A673 (cell line): ENCODE data around the gene DNAJC2.

ENCODE experiments used
- EZH2 ChIP-seq: fragments of 200-600 bp; sonication (generic); IDR thresholded peaks from 2 replicates; pipeline ENCODE4 v1.6.1; 2017; ENCODE audit warnings: borderline replicate concordance, low read depth, mild to moderate bottlenecking, mixed read lengths, antibody characterized with exemption, low read length; ENCODE audit not compliant: poor library complexity, severe bottlenecking
- TF ChIP-seq, protein P1 (sequence below): fragments of 300-800, 200-600 bp; sonication (generic); conservative IDR thresholded peaks from 2 replicates; pipeline ENCODE4 v1.5.1; 2017; ENCODE audit warnings: low read depth, mild to moderate bottlenecking, antibody characterized with exemption, low read length, moderate library complexity, mixed read lengths

DNA sequence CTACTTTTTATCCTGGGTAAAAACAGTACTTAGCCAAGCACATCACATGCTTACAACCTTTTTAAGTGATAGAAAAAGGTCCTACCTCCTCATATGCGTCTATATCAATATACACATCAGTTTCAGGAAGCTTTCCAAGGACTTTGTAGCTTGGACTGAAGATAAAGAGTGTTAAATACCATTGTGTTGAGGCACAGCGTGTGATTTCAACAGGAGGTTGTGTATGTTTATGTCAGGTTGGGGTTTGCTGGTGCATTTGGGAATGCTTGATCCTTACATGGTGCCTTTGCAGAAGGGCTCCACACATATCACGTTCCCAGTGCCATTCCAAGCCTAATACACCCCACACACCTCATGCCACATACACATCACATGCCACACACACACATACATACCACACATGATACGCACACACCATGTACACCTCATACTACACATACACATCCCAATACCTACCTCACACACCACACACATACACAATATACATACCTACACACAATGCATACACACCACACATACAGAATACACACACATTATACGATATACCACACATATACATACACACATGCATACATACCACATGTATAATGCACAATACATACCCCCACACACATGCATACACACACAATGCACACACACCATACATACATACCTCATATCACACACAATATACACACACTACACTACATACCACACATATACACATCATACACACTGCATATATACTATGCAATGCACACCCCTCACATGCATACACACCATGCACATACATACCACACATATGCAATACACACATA lies 36.0 kb upstream of the DNAJC2 start:
- TF ChIP-seq, protein P1, sequence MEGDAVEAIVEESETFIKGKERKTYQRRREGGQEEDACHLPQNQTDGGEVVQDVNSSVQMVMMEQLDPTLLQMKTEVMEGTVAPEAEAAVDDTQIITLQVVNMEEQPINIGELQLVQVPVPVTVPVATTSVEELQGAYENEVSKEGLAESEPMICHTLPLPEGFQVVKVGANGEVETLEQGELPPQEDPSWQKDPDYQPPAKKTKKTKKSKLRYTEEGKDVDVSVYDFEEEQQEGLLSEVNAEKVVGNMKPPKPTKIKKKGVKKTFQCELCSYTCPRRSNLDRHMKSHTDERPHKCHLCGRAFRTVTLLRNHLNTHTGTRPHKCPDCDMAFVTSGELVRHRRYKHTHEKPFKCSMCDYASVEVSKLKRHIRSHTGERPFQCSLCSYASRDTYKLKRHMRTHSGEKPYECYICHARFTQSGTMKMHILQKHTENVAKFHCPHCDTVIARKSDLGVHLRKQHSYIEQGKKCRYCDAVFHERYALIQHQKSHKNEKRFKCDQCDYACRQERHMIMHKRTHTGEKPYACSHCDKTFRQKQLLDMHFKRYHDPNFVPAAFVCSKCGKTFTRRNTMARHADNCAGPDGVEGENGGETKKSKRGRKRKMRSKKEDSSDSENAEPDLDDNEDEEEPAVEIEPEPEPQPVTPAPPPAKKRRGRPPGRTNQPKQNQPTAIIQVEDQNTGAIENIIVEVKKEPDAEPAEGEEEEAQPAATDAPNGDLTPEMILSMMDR = no peak
- no peak for TF ChIP-seq EZH2
